Muscle of leg (tissue), 11 donors: ENCODE measurements around the gene QSOX2. TPM values are rescaled to one million over a fixed set of nuclear protein-coding genes. Genes with fewer than 3 reads are reported as not detected.

Experiments used
- DNase-seq: peaks from one replicate; pipeline ENCODE4 v3.0.0; 2013
- H3K27ac ChIP-seq: one replicate; pipeline ENCODE4 v1.5.1; 2013; ENCODE audit warnings: mild to moderate bottlenecking, low read length, control low read depth
- H3K27me3 ChIP-seq: one replicate; pipeline ENCODE4 v1.6.1; 2013; ENCODE audit warnings: low read length; ENCODE audit not compliant: control insufficient read depth, insufficient read depth
- H3K36me3 ChIP-seq: one replicate; pipeline ENCODE4 v1.6.1; 2013; ENCODE audit warnings: low read length; ENCODE audit not compliant: control insufficient read depth, insufficient read depth
- H3K4me1 ChIP-seq: one replicate; pipeline ENCODE4 v1.6.1; 2013; ENCODE audit warnings: low read length; ENCODE audit not compliant: control insufficient read depth, insufficient read depth
- H3K4me3 ChIP-seq: one replicate; pipeline ENCODE4 v1.5.1; 2013; ENCODE audit warnings: low read length, control low read depth
- H3K9me3 ChIP-seq: replicated peaks from 2 replicates; pipeline ENCODE4 v1.6.1; 2013; ENCODE audit warnings: low read depth, low read length; ENCODE audit not compliant: control insufficient read depth
- WGBS: methylation state at CpG from one replicate; pipeline ENCODE4 v1.1.5; 2013; ENCODE audit warnings: missing lambda C conversion rate; ENCODE audit not compliant: insufficient coverage; 5-methylcytosine and 5-hydroxymethylcytosine counted together
- polyA plus RNA-seq, 8 donors: library from polyadenylated mRNA; unstranded; fragments of 120-200 nt; gene quantifications; one replicate each; pipeline versions ENCODE4 v1.2.1 to v1.2.3, GENCODE V29; 2013; ENCODE audit warnings: inconsistent platforms in 1 of 8, low replicate concordance in 1 of 8; ENCODE audit not compliant: insufficient read length in 8 of 8, insufficient read depth in 1 of 8
- total RNA-seq: library from RNA; stranded (reverse); fragments of 120-200 nt; gene quantifications from one replicate; pipeline ENCODE4 v1.2.4, GENCODE V29; 2013

The QSOX2 gene
- total and polyA plus RNA-seq, 9 donors, result 4.1 to 11.8 (median 8.5) TPM

- 77% methylated on average over 16 of the region's 16 CpGs for WGBS
- Histone ChIP-seq H3K27ac (no peak overlapping the region), H3K9me3 (no peaks in the 10 kb centered on the region), H3K4me3 (no peak overlapping the region), H3K36me3 (no peaks in the 10 kb centered on the region), H3K4me1 (no peaks in the 10 kb centered on the region), H3K27me3 (peaks cover 48% of the 10 kb centered on the region)
- no peak for DNase-seq
Observed at GRCh38 chr9:136159851-136160250, 85.8 kb downstream of the QSOX2 start.

GRCh38 chr9:136157477-136158265, 87.9 kb downstream of the QSOX2 start:
- Histone ChIP-seq H3K36me3 (no peaks in the 10 kb centered on the region), H3K27ac (no peak overlapping the region), H3K27me3 (peaks cover 52% of the 10 kb centered on the region), H3K4me1 (no peaks in the 10 kb centered on the region), H3K9me3 (no peaks in the 10 kb centered on the region), H3K4me3 (no peak overlapping the region)
- 59% methylated on average over 17 of the region's 20 CpGs for WGBS
- DNase-seq, result no peak

Other genes with a start within 250 kb of the QSOX2 start
- gene NACC2, start 150.5 kb downstream of the QSOX2 start, total RNA-seq, result 9.3 TPM
- 10 to 100 TPM in 4 of 8 donors, 1 to 10 TPM in 4; 6.8 to 11.7 (median 9.8) TPM for gene NACC2, start 150.5 kb downstream of the QSOX2 start, polyA plus RNA-seq
- 22.7 TPM for gene TMEM250, start 126.9 kb downstream of the QSOX2 start, total RNA-seq
- 10 to 100 TPM; 19.7 to 27.9 (median 23.0) TPM for gene TMEM250, start 126.9 kb downstream of the QSOX2 start, polyA plus RNA-seq
- gene LHX3, start 40.7 kb downstream of the QSOX2 start, total RNA-seq, result not detected
- gene LHX3, start 40.7 kb downstream of the QSOX2 start, polyA plus RNA-seq, result under 1 TPM in 1 of 8 donors, not detected in 7; 0.24 TPM
- 0.04 TPM for gene CCDC187, start 58.3 kb upstream of the QSOX2 start, total RNA-seq
- under 1 TPM; 0.01 to 0.16 (median 0.08) TPM for gene CCDC187, start 58.3 kb upstream of the QSOX2 start, polyA plus RNA-seq
- gene GPSM1, start 81.7 kb upstream of the QSOX2 start, total RNA-seq, result 25.1 TPM
- 10 to 100 TPM; 22.8 to 36.0 (median 27.3) TPM for gene GPSM1, start 81.7 kb upstream of the QSOX2 start, polyA plus RNA-seq
- 30.2 TPM for gene DNLZ, start 117.9 kb upstream of the QSOX2 start, total RNA-seq
- gene DNLZ, start 117.9 kb upstream of the QSOX2 start, polyA plus RNA-seq, result 10 to 100 TPM in 4 of 8 donors, 1 to 10 TPM in 4; 8.1 to 31.5 (median 9.8) TPM
- 1.2 TPM for gene CARD9, start 127.9 kb upstream of the QSOX2 start, total RNA-seq
- gene CARD9, start 127.9 kb upstream of the QSOX2 start, polyA plus RNA-seq, result 1 to 10 TPM; 1.1 to 2.7 (median 1.5) TPM
- 3.1 TPM for gene SNAPC4, start 154.4 kb upstream of the QSOX2 start, total RNA-seq
- gene SNAPC4, start 154.4 kb upstream of the QSOX2 start, polyA plus RNA-seq, result 1 to 10 TPM; 4.9 to 7.1 (median 6.2) TPM
- 20.9 TPM for gene ENTR1, start 164.8 kb upstream of the QSOX2 start, total RNA-seq
- 10 to 100 TPM; 28.9 to 35.0 (median 32.6) TPM for gene ENTR1, start 164.8 kb upstream of the QSOX2 start, polyA plus RNA-seq
- 24.6 TPM for gene PMPCA, start 164.8 kb upstream of the QSOX2 start, total RNA-seq
- gene PMPCA, start 164.8 kb upstream of the QSOX2 start, polyA plus RNA-seq, result 10 to 100 TPM; 33.4 to 49.9 (median 41.3) TPM
- gene INPP5E, start 194.0 kb upstream of the QSOX2 start, total RNA-seq, result 5.9 TPM
- gene INPP5E, start 194.0 kb upstream of the QSOX2 start, polyA plus RNA-seq, result 10 to 100 TPM in 5 of 8 donors, 1 to 10 TPM in 3; 8.9 to 14.4 (median 11.0) TPM
- gene SEC16A, start 237.2 kb upstream of the QSOX2 start, total RNA-seq, result 17.9 TPM
- gene SEC16A, start 237.2 kb upstream of the QSOX2 start, polyA plus RNA-seq, result 10 to 100 TPM; 34.9 to 52.7 (median 38.3) TPM